ENCODE measurements around the gene RFX2. TPM values are rescaled to one million over a fixed set of nuclear protein-coding genes. Genes with fewer than 3 reads are reported as not detected.

RFX2 gene
- total and polyA plus RNA-seq, 4 donors, result 0.67 to 5.1 (median 2.8) TPM

GRCh38 chr19:5993648-5994358 lies 116.5 kb downstream of the RFX2 start:
- H3K4me3 ChIP-seq (ENCODE audit: low read depth in 1 of 3, low read length in 3 of 3), result no peak overlapping the region
- H3K9me3 ChIP-seq (ENCODE audit: control insufficient read depth in 4 of 4, low read length in 3 of 4), result no peaks in the 10 kb centered on the region
- whole genome bisulfite sequencing, result 70% methylated on average over 30 of the region's 30 CpGs
- no peaks in the 10 kb centered on the region for H3K36me3 ChIP-seq (ENCODE audit: control insufficient read depth in 4 of 4, insufficient read depth in 3 of 4, low read depth in 1 of 4, low read length in 3 of 4)
- H3K27me3 ChIP-seq (ENCODE audit: control insufficient read depth in 4 of 4, insufficient read depth in 4 of 4, low read length in 3 of 4), result no peaks in the 10 kb centered on the region
- no peak overlapping the region for H3K27ac ChIP-seq (ENCODE audit: low read depth in 1 of 2, low read length in 2 of 2)
- no peak for DNase-seq (ENCODE audit: low spot score)
- TF ChIP-seq NR2F2 (IDR thresholded peaks at IDR 0.05), result peak; percentile 42
- TF ChIP-seq RXRA (IDR thresholded peaks at IDR 0.05), result no peak
- TF ChIP-seq EGR1 (IDR thresholded peaks at IDR 0.05; ENCODE audit: low read depth in 2 of 2), result no peak
- no peak for TF ChIP-seq FOXA2 (IDR thresholded peaks at IDR 0.05)
- H3K9ac ChIP-seq (ENCODE audit: low read depth in 1 of 2, low read length in 2 of 2), result no peak overlapping the region
- no peaks in the 10 kb centered on the region for H3K4me1 ChIP-seq (ENCODE audit: control insufficient read depth in 4 of 4, insufficient read depth in 4 of 4, low read length in 3 of 4)

DNA sequence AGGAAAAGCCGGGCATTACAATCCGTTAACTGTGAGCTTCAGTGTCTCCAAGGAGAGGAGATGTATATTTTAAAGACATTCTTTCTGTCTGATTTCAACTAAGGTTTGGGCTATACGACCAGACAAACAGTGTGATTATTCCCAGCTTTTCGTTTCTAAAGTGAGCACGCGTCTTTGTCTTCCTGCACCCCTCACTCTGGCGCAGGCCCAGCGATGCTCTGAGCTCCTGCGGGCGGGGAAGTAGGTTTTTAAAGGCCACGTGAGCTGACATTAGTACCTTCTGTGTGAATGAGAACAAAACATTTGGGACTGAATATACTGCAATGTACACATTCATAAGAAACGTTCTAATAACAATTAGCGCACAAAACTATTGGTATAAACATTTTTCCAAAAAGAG lies 117.1 kb downstream of the RFX2 start:
- no peak overlapping the region for H3K27ac ChIP-seq (ENCODE audit: low read depth in 1 of 2, low read length in 2 of 2)
- no peaks in the 10 kb centered on the region for H3K9me3 ChIP-seq (ENCODE audit: control insufficient read depth in 4 of 4, low read length in 3 of 4)
- DNase-seq (ENCODE audit: low spot score), result no peak
- no peaks in the 10 kb centered on the region for H3K4me1 ChIP-seq (ENCODE audit: control insufficient read depth in 4 of 4, insufficient read depth in 4 of 4, low read length in 3 of 4)
- no peaks in the 10 kb centered on the region for H3K27me3 ChIP-seq (ENCODE audit: control insufficient read depth in 4 of 4, insufficient read depth in 4 of 4, low read length in 3 of 4)
- H3K9ac ChIP-seq (ENCODE audit: low read depth in 1 of 2, low read length in 2 of 2), result no peak overlapping the region
- no peaks in the 10 kb centered on the region for H3K36me3 ChIP-seq (ENCODE audit: control insufficient read depth in 4 of 4, insufficient read depth in 3 of 4, low read depth in 1 of 4, low read length in 3 of 4)
- no peak overlapping the region for H3K4me3 ChIP-seq (ENCODE audit: low read depth in 1 of 3, low read length in 3 of 3)
- WGBS, result 87% methylated on average over 13 of the region's 13 CpGs
- no peak for TF ChIP-seq MAX (IDR thresholded peaks at IDR 0.05)
- TF ChIP-seq HNF4G (IDR thresholded peaks at IDR 0.05), result no peak
- no peak for TF ChIP-seq HNF4A (conservative IDR thresholded peaks at IDR 0.05)
- TF ChIP-seq SP1 (IDR thresholded peaks at IDR 0.05), result no peak
- TF ChIP-seq REST (IDR thresholded peaks at IDR 0.05), result no peak
- no peak for TF ChIP-seq EGR1 (IDR thresholded peaks at IDR 0.05; ENCODE audit: low read depth in 2 of 2)
- no peak for TF ChIP-seq FOXA1 (IDR thresholded peaks at IDR 0.05)
- no peak for TF ChIP-seq GABPA (IDR thresholded peaks at IDR 0.05 in 1 of 2, conservative IDR thresholded peaks at IDR 0.05 in 1 of 2)
- no peak for TF ChIP-seq TAF1 (conservative IDR thresholded peaks at IDR 0.05)

DNA sequence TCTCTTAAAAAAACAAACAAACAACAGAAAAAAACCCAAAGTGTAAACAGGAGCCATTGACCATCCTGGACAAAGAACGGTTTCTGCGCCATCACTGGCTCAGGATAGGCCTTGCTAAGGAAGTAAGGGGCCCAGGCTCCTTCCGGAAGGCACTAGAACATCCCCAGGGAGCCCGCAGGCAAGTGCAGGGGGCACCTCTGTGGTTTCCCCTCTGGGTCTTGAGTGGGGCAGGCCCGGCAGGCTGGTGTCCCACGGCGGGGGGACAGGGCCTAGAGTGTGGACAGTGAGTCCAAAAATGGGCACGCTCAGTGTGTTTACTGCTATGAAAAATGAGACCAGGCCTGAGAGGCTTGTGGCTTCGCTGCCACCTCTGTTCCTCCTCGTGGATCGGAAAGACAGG lies 117.5 kb downstream of the RFX2 start:
- Histone ChIP-seq H3K27ac (ENCODE audit: low read depth in 1 of 2, low read length in 2 of 2) (no peak overlapping the region), H3K9ac (ENCODE audit: low read depth in 1 of 2, low read length in 2 of 2) (no peak overlapping the region), H3K4me3 (ENCODE audit: low read depth in 1 of 3, low read length in 3 of 3) (no peak overlapping the region), H3K4me1 (ENCODE audit: control insufficient read depth in 4 of 4, insufficient read depth in 4 of 4, low read length in 3 of 4) (peaks cover 0 to 2% (median 0%) of the 10 kb centered on the region in 4 donors), H3K27me3 (ENCODE audit: control insufficient read depth in 4 of 4, insufficient read depth in 4 of 4, low read length in 3 of 4) (no peaks in the 10 kb centered on the region), H3K9me3 (ENCODE audit: control insufficient read depth in 4 of 4, low read length in 3 of 4) (no peaks in the 10 kb centered on the region), H3K36me3 (ENCODE audit: control insufficient read depth in 4 of 4, insufficient read depth in 3 of 4, low read depth in 1 of 4, low read length in 3 of 4) (no peaks in the 10 kb centered on the region)
- no peak for DNase-seq (ENCODE audit: low spot score)
- TF ChIP-seq FOXA1 (IDR thresholded peaks at IDR 0.05) (no peak), RXRA (IDR thresholded peaks at IDR 0.05) (no peak), HNF4G (IDR thresholded peaks at IDR 0.05) (no peak), REST (IDR thresholded peaks at IDR 0.05) (no peak), EGR1 (IDR thresholded peaks at IDR 0.05; ENCODE audit: low read depth in 2 of 2) (no peak)
- TF ChIP-seq, protein P1, sequence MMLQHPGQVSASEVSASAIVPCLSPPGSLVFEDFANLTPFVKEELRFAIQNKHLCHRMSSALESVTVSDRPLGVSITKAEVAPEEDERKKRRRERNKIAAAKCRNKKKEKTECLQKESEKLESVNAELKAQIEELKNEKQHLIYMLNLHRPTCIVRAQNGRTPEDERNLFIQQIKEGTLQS (IDR thresholded peaks at IDR 0.05), result no peak
- WGBS, result 94% methylated on average over 11 of the region's 11 CpGs
